Ovary (tissue), 9 donors: ENCODE data around the gene CLEC16A. TPM values are rescaled to one million over a fixed set of nuclear protein-coding genes. Genes with fewer than 3 reads are reported as not detected.

ENCODE experiments used
- DNase-seq, 5 donors: peaks; one replicate each; pipeline ENCODE4 v3.0.0-alpha.2; 2019 to 2020
- H3K27ac ChIP-seq, 2 donors: fragments of 200-600 bp; one replicate each; pipeline versions ENCODE4 v1.5.1 to v1.8.0; 2019 to 2022
- H3K27me3 ChIP-seq: fragments of 200-600 bp; one replicate; pipeline ENCODE4 v1.8.0; 2022
- H3K36me3 ChIP-seq: fragments of 200-600 bp; sonication (generic); one replicate; pipeline ENCODE4 v1.5.1; 2019
- H3K4me1 ChIP-seq: one replicate; pipeline ENCODE4 v1.8.1; 2013; ENCODE audit warnings: mild to moderate bottlenecking, moderate library complexity; ENCODE audit not compliant: insufficient read depth
- H3K4me3 ChIP-seq: fragments of 200-600 bp; sonication (generic); one replicate; pipeline ENCODE4 v1.5.1; 2017
- H3K9me3 ChIP-seq, 2 donors: fragments of 200-600 bp in 1 of 2; sonication (generic) in 1 of 2; one replicate each; pipeline versions ENCODE4 v1.5.1 to v1.8.1; 2013 to 2019; ENCODE audit warnings: mild to moderate bottlenecking in 1 of 2, moderate library complexity in 1 of 2
- CTCF ChIP-seq, 3 donors: fragments of 450-650 bp in 2 of 3; fragments of 200-600 bp in 1 of 3; IDR thresholded peaks; one replicate each; pipeline versions ENCODE4 v1.5.1 to v1.8.0; 2016 to 2022; ENCODE audit warnings: antibody characterized with exemption in 3 of 3, mild to moderate bottlenecking in 1 of 3
- EP300 ChIP-seq: sonication (generic); formaldehyde crosslinking; IDR thresholded peaks from one replicate; pipeline ENCODE4 v1.6.1; 2017; ENCODE audit warnings: antibody characterized with exemption
- POLR2A ChIP-seq: fragments of 450-650 bp; IDR thresholded peaks from one replicate; pipeline ENCODE4 v1.6.1; 2017; ENCODE audit warnings: antibody characterized with exemption, mild to moderate bottlenecking, moderate library complexity
- WGBS, 3 donors: extraction: QIAGEN DNeasy Blood & Tissue Kit in 1 of 3; methylation state at CpG; one replicate each; pipeline versions ENCODE4 v1.1.5 to v1.1.7; 2013 to 2017; 5-methylcytosine and 5-hydroxymethylcytosine counted together
- intact Hi-C, 4 donors: fragments of 100-400 bp; cut with DNase I; formaldehyde crosslinking; loops; one replicate each; pipeline versions ENCODE4 v1.11.0 to v1.15.1; 2022 to 2023
- polyA plus RNA-seq, 2 donors: library from polyadenylated mRNA; stranded (reverse); fragments of 200-250 nt in 1 of 2; fragments of 350-450 nt in 1 of 2; fragmentation: Illumina TruSeq in 1 of 2; extraction: RNeasy Lipid Tissue Mini Kit (QIAGEN cat#74804) in 1 of 2; gene quantifications; one replicate each; pipeline ENCODE4 v1.2.3, GENCODE V29; 2013 to 2014
- total RNA-seq, 7 donors: library from RNA; depleted of rRNA in 2 of 7; stranded (reverse); fragments of >200 nt in 2 of 7; fragmentation: NEBNext Ultra II Directional in 3 of 7; extraction: Animal tissue kit (Norgen Biotek cat#: 25700) in 3 of 7; gene quantifications; one replicate each; pipeline versions ENCODE4 v1.1.0 to v1.2.4, GENCODE V29; 2016 to 2023
- donor health status: DM: no; HTN: no; CAD: no; lungs with moderate emphysema.
- donor health status: DM: no; HTN: no; CAD: no.
- donor health status: Bipolar disorder and iron deficiency.
- donor health status: DM: yes; HTN: yes; CAD: no.
- donor health status: DM: no; HTN: no; CAD: no.
- donor health status: DM: yes; HTN: yes; CAD: no.

Gene CLEC16A
- total and polyA plus RNA-seq, 9 donors = 6.4 to 28.1 (median 16.5) TPM

DNA sequence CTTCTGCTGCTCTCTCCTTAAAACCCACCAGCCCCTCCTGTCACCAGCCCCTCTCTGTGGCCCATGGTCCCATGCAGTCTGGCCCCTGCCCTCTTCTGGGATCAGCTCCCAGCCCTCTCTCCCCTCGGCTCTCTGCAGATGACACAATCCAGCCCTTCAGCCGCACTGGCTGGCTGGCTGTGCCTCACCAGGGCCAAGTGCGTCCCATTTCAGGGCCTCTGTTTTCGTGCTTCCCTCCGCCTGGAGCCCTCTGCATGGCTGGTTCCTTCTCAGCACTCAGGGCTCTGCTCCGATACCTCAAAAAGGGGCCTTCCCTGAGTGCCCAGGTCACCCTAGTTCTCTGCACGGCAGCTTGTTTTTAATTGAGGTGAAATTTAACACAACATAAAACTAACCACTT, 187.3 kb downstream of the CLEC16A start:
- H3K4me1 ChIP-seq = peaks cover 14% of the 10 kb centered on the region
- no peak overlapping the region for H3K27ac ChIP-seq
- TF ChIP-seq CTCF (IDR thresholded peaks at IDR 0.05) = no peak
- no peak for TF ChIP-seq EP300
- TF ChIP-seq POLR2A = no peak
- no peak overlapping the region for H3K4me3 ChIP-seq
- H3K9me3 ChIP-seq = no peaks in the 10 kb centered on the region
- no peaks in the 10 kb centered on the region for H3K27me3 ChIP-seq
- no peaks in the 10 kb centered on the region for H3K36me3 ChIP-seq
- 77 to 92% (median 90%) methylated on average over 7 of the region's 7 CpGs for WGBS, 3 donors
- peak in 1 of 5 donors; percentile 16 for DNase-seq
- intact Hi-C loops = no loop called here

DNA sequence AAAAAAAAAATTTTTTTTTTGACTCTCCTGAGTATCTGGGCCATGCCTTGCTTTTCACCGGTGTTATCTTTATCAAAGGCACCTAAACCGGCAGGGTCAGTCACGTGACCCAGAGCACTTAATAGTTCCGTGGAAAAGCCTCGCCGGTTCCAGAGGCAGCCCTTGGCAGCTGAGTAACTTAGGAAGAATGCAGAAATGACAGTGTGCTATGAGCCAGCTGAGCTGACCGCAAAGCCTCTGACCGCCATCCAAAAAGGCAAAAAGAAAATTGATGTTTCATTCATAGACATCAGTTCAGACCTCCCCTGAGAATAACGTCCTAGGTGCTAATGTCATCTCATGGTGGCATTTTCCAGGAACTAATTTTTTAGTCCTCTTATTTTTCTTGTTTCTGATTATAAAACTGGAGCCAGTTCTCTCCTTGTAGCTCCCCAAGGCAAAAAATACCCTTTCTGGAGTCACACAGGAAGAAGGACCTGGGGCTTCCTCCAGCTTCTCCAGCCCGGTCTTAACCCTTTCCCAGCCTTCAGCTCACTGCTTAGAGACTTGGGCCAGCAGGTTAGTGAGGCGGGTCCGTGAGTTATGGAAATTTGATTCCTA, 189.1 kb downstream of the CLEC16A start:
- TF ChIP-seq EP300 (no peak), CTCF (IDR thresholded peaks at IDR 0.05) (no peak), POLR2A (no peak)
- no peak overlapping the region for H3K27ac ChIP-seq
- DNase-seq = peak; percentile 55 to 72 (median 66)
- WGBS, 3 donors = 10 to 12% (median 12%) methylated on average over 12 of the region's 12 CpGs
- H3K4me1 ChIP-seq = peaks cover 11% of the 10 kb centered on the region
- no peaks in the 10 kb centered on the region for H3K27me3 ChIP-seq
- no peak overlapping the region for H3K4me3 ChIP-seq
- no peaks in the 10 kb centered on the region for H3K36me3 ChIP-seq
- H3K9me3 ChIP-seq = no peaks in the 10 kb centered on the region
- intact Hi-C loops = no loop called here

- intact Hi-C loops = no loop called here
- Histone ChIP-seq H3K36me3 (no peaks in the 10 kb centered on the region), H3K4me3 (no peak overlapping the region), H3K27ac (no peak overlapping the region), H3K4me1 (peaks cover 13% of the 10 kb centered on the region), H3K9me3 (no peaks in the 10 kb centered on the region), H3K27me3 (no peaks in the 10 kb centered on the region)
- DNase-seq = no peak
- TF ChIP-seq POLR2A (no peak), CTCF (IDR thresholded peaks at IDR 0.05) (no peak), EP300 (no peak)
- WGBS, 3 donors = 83 to 94% (median 92%) methylated on average over 11 of the region's 11 CpGs
These were observed 190.5 kb downstream of the CLEC16A start for GRCh38 chr16:11134722-11135463.

DNA sequence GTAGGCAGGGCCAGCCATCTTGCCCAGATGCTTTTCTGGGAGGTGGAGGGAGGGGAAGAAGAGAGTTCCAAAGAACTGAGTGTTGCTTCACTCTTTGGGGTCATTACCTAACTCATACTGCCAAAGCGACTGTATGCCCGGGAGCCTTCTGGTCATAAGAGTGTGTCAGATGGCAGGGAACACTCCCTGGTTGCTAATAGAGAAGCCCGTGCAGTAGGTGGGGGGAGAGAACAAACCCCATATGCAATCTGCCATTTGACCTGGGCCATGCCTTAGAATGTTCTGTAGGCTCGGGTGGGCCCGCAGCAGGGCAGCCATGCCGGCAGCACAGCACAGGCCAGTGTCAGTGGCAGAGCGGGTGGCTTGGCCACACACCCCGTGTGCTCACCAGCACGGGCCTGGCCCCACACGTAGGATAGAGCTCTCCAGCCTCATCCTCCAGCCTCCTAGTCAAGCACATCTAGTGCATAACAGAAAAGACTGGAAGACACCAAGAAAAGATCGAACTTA, 191.2 kb downstream of the CLEC16A start:
- H3K9me3 ChIP-seq = no peaks in the 10 kb centered on the region
- no peaks in the 10 kb centered on the region for H3K36me3 ChIP-seq
- 94 to 98% (median 96%) methylated on average over 10 to 11 of the region's 11 CpGs for WGBS, 3 donors
- H3K4me3 ChIP-seq = no peak overlapping the region
- no peak overlapping the region for H3K27ac ChIP-seq
- peaks cover 17% of the 10 kb centered on the region for H3K4me1 ChIP-seq
- H3K27me3 ChIP-seq = no peaks in the 10 kb centered on the region
- no peak for DNase-seq
- intact Hi-C loops = no loop called here
- TF ChIP-seq CTCF (IDR thresholded peaks at IDR 0.05) (no peak), EP300 (no peak), POLR2A (no peak)
